GM23338 (cell line): ENCODE results near the gene CALML3. TPM values are rescaled to one million over a fixed set of nuclear protein-coding genes. Genes with fewer than 3 reads are reported as not detected.

Experiments used
- ATAC-seq: fragments of 200-7000 bp; cut with Tn5 transposase; 3 replicates; pipeline ENCODE4 v1.9.1; 2020
- DNase-seq: peaks from one replicate; pipeline ENCODE4 v3.0.0-alpha.2; 2015; ENCODE audit warnings: low spot score
- H2AFZ ChIP-seq: fragments of 200-600 bp; sonication (generic); 2 replicates; pipeline ENCODE4 v1.8.0; 2016; ENCODE audit warnings: antibody characterized with exemption, mild to moderate bottlenecking, moderate library complexity
- H3F3A ChIP-seq: fragments of 200-600 bp; sonication (generic); replicated peaks from 2 replicates; pipeline ENCODE4 v1.8.0; 2017; ENCODE audit warnings: antibody characterized with exemption, mixed run types, low read depth
- H3K27ac ChIP-seq: fragments of 200-600 bp; sonication (generic); 2 replicates; pipeline ENCODE4 v1.6.1; 2016; ENCODE audit warnings: low read depth
- H3K27me3 ChIP-seq: fragments of 200-600 bp; sonication (generic); 2 replicates; pipeline ENCODE4 v1.8.0; 2016; ENCODE audit warnings: mild to moderate bottlenecking, mixed run types, moderate library complexity; ENCODE audit not compliant: insufficient read depth
- H3K36me3 ChIP-seq: fragments of 200-600 bp; sonication (generic); 2 replicates; pipeline ENCODE4 v1.8.0; 2016; ENCODE audit warnings: mild to moderate bottlenecking; ENCODE audit not compliant: insufficient read depth
- H3K4me1 ChIP-seq: fragments of 200-600 bp; sonication (generic); 2 replicates; pipeline ENCODE4 v1.8.0; 2016; ENCODE audit warnings: mild to moderate bottlenecking, moderate library complexity; ENCODE audit not compliant: insufficient read depth
- H3K4me2 ChIP-seq: fragments of 200-600 bp; sonication (generic); 2 replicates; pipeline ENCODE4 v1.7.1; 2017; ENCODE audit warnings: mixed run types
- H3K4me3 ChIP-seq: fragments of 200-600 bp; sonication (generic); 2 replicates; pipeline ENCODE4 v1.6.1; 2016; ENCODE audit warnings: mixed run types
- H3K79me2 ChIP-seq: fragments of 200-600 bp; sonication (generic); replicated peaks from 2 replicates; pipeline ENCODE4 v1.8.0; 2017; ENCODE audit warnings: mild to moderate bottlenecking; ENCODE audit not compliant: insufficient read depth
- H3K9me2 ChIP-seq: fragments of 200-600 bp; sonication (generic); 2 replicates; pipeline ENCODE4 v1.8.0; 2017; ENCODE audit not compliant: insufficient read depth
- H4K20me1 ChIP-seq: fragments of 200-600 bp; sonication (generic); replicated peaks from 2 replicates; pipeline ENCODE4 v1.8.0; 2017; ENCODE audit warnings: mild to moderate bottlenecking; ENCODE audit not compliant: insufficient read depth
- H3K27ac Mint-ChIP-seq: 2 replicates; pipeline ENCODE4 v1.8.0; 2020; ENCODE audit warnings: inconsistent platforms, mild to moderate bottlenecking, moderate library complexity, mixed read lengths
- H3K27me3 Mint-ChIP-seq: 3 replicates; pipeline ENCODE4 v1.8.0; 2022; ENCODE audit warnings: low read depth, mild to moderate bottlenecking, moderate library complexity, mixed read lengths, inconsistent platforms; ENCODE audit not compliant: insufficient read depth, poor library complexity
- H3K36me3 Mint-ChIP-seq: 3 replicates; pipeline ENCODE4 v1.8.0; 2021; ENCODE audit warnings: low read depth, mild to moderate bottlenecking, inconsistent platforms, moderate library complexity, mixed read lengths
- H3K4me1 Mint-ChIP-seq: 3 replicates; pipeline ENCODE4 v1.8.0; 2020; ENCODE audit warnings: mild to moderate bottlenecking, inconsistent platforms, mixed read lengths
- H3K4me3 Mint-ChIP-seq: 3 replicates; pipeline ENCODE4 v1.8.0; 2021; ENCODE audit warnings: moderate library complexity, mild to moderate bottlenecking, inconsistent platforms, mixed read lengths
- H3K9me3 Mint-ChIP-seq: 3 replicates; pipeline ENCODE4 v1.8.0; 2020; ENCODE audit warnings: moderate library complexity, mild to moderate bottlenecking, inconsistent platforms, mixed read lengths
- ETS1 ChIP-seq: IDR thresholded peaks from 2 replicates; pipeline ENCODE4 v1.6.1; 2016; ENCODE audit warnings: antibody characterized with exemption
- EZH2 ChIP-seq: fragments of 200-600 bp; sonication (generic); IDR thresholded peaks from one replicate; pipeline ENCODE4 v1.8.0; 2017; ENCODE audit warnings: antibody characterized with exemption, mild to moderate bottlenecking, low read depth; ENCODE audit not compliant: unreplicated experiment
- POLR2AphosphoS5 ChIP-seq: IDR thresholded peaks from 2 replicates; pipeline ENCODE4 v1.6.1; 2016; ENCODE audit warnings: antibody characterized with exemption, low read depth
- STAT1 ChIP-seq: IDR thresholded peaks from one replicate; pipeline ENCODE4 v1.6.1; 2016; ENCODE audit warnings: antibody characterized with exemption; ENCODE audit not compliant: unreplicated experiment
- ZNF462 ChIP-seq: fragments of 250-450 bp; sonication (Bioruptor Pico); IDR thresholded peaks from 2 replicates; pipeline ENCODE4 v1.5.0; 2020; ENCODE audit warnings: mild to moderate bottlenecking, moderate library complexity
- polyA plus RNA-seq: library from polyadenylated mRNA; unstranded; fragments of >200 nt; fragmentation: Nextera tagmentation; extraction: Ambion mirVana; gene quantifications from 2 replicates; pipeline ENCODE4 v1.2.1, GENCODE V29; 2016
- total RNA-seq: library from RNA; depleted of rRNA; stranded (reverse); fragments of >200 nt; shearing (Covaris generic); gene quantifications from 2 replicates; pipeline ENCODE4 v1.2.3, GENCODE V29; 2014

The CALML3 gene
- total and polyA plus RNA-seq, 2 experiments from 2014 or later = not detected

- no peaks in the 10 kb centered on the region for H3K79me2 ChIP-seq
- H3K4me1 ChIP-seq = peaks cover 13% of the 10 kb centered on the region
- H3K27me3 ChIP-seq = no peaks in the 10 kb centered on the region
- no peak overlapping the region for H3K27ac Mint-ChIP-seq
- H3K27me3 Mint-ChIP-seq = peaks cover 23% of the 10 kb centered on the region
- no peak overlapping the region for H2AFZ ChIP-seq
- H3K9me2 ChIP-seq = no peaks in the 10 kb centered on the region
- H3F3A ChIP-seq = peaks cover 8% of the 10 kb centered on the region; the same call in 1 of the 2 replicates
- ATAC-seq (no peak), DNase-seq (no peak)
- H3K4me2 ChIP-seq = no peak overlapping the region
- no peak overlapping the region for H3K27ac ChIP-seq
- H3K4me1 Mint-ChIP-seq = peaks cover 9% of the 10 kb centered on the region
- H3K4me3 ChIP-seq = no peak overlapping the region
- no peaks in the 10 kb centered on the region for H4K20me1 ChIP-seq
- H3K4me3 Mint-ChIP-seq = no peak overlapping the region
- no peaks in the 10 kb centered on the region for H3K36me3 ChIP-seq
- peaks cover 3% of the 10 kb centered on the region; the same call in 1 of the 3 replicates for H3K9me3 Mint-ChIP-seq
- no peaks in the 10 kb centered on the region; the same call in 2 of the 3 replicates for H3K36me3 Mint-ChIP-seq
- TF ChIP-seq ZNF462 = no peak
- no peak for TF ChIP-seq STAT1
- no peak for TF ChIP-seq EZH2
- TF ChIP-seq POLR2AphosphoS5 = no peak
- TF ChIP-seq ETS1 = no peak
These were observed 44.4 kb upstream of the CALML3 start for GRCh38 chr10:5480162-5480941.
